ENCODE results near the gene GASK1A.

- TF ChIP-seq ZNF384 (IDR thresholded peaks at IDR 0.05) = no peak
- no peak for TF ChIP-seq HDGF (IDR thresholded peaks at IDR 0.05; ENCODE audit: borderline replicate concordance)
- TF ChIP-seq BHLHE40 (IDR thresholded peaks at IDR 0.05; ENCODE audit: borderline replicate concordance) = no peak
- TF ChIP-seq ELF4 (IDR thresholded peaks at IDR 0.05) = no peak
- TF ChIP-seq SP1 (IDR thresholded peaks at IDR 0.05) = no peak
- no peak for TF ChIP-seq CTBP1 (IDR thresholded peaks at IDR 0.05; ENCODE audit: borderline replicate concordance)
Measured at GRCh38 chr3:43015572-43015971, 36.5 kb downstream of the GASK1A start.

Data from HEK293T (cell line).